ENCODE measurements around the gene NFIA.

DNA sequence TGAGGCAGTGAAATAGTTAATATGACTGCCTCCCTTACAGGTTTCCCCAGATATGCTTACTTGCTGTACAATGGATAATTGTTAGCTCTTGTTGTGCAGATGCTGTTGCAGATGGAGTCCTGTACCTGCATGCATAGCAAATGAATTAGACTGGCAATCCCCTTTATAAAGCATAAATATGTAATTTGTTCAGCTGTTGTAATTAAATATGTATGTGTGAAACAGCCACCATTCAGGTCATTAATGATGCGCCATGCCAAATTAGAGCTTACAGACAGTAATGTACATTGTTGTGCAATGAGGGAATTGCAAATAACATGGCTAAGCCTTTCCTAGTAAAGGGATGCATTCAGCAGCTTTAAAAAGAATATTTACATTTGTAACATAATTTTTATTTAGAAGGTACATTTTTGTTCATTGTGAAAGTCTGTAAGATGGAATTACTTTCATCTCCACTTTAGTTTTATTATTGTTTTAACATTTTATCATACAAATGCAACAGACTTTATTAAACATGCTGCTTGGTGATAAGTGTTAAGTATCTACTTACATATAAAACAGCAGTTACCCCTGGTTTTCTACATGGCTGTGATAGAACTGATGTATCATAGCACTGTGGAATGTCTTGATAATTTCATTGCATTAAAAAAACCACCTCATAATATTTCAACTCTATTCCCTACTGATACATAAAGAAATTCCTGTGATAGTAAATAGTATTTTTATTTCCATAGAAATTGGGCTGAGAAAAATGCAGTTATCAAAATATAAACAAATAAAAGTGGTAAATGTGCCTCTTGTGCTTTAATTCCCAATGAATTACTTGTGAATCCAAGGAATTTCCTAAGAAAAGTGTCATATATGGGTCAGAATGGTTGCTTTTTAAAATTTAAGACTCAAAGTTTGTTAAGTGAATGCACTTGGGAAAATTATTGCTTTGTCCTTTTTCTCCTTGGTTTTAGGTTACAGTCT lies 99.0 kb downstream of the NFIA start:
- TF ChIP-seq, protein P1, sequence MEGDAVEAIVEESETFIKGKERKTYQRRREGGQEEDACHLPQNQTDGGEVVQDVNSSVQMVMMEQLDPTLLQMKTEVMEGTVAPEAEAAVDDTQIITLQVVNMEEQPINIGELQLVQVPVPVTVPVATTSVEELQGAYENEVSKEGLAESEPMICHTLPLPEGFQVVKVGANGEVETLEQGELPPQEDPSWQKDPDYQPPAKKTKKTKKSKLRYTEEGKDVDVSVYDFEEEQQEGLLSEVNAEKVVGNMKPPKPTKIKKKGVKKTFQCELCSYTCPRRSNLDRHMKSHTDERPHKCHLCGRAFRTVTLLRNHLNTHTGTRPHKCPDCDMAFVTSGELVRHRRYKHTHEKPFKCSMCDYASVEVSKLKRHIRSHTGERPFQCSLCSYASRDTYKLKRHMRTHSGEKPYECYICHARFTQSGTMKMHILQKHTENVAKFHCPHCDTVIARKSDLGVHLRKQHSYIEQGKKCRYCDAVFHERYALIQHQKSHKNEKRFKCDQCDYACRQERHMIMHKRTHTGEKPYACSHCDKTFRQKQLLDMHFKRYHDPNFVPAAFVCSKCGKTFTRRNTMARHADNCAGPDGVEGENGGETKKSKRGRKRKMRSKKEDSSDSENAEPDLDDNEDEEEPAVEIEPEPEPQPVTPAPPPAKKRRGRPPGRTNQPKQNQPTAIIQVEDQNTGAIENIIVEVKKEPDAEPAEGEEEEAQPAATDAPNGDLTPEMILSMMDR (IDR thresholded peaks at IDR 0.05), result no peak
- TF ChIP-seq POLR2A (IDR thresholded peaks at IDR 0.05), result no peak
